Measurements from ENCODE around the gene SLC2A9. TPM values are rescaled to one million over a fixed set of nuclear protein-coding genes. Genes with fewer than 3 reads are reported as not detected.

The SLC2A9 gene
- total RNA-seq, 1 experiment from 2014 or later: 1.9 TPM

DNA sequence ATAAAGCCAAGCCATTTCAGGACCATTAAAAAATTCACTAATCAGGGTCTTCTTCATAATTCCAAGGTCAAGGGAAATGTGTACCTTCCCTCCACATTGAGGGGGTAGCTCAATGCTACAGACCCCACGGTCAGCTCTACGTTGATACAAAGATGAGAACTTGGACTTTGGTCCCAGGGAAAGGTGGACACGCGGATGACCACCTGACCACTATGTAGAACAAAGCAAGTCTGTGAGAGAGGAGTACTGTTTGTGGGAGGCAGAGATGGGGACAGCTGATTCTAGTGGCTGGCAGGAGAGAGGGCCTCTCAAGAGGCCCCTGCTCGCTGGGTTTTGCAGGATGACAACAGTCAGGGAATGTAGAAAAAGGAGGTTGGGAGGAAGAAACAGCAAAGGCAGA, 58.0 kb downstream of the SLC2A9 start:
- DNase-seq (ENCODE audit: low spot score): no peak

DNA sequence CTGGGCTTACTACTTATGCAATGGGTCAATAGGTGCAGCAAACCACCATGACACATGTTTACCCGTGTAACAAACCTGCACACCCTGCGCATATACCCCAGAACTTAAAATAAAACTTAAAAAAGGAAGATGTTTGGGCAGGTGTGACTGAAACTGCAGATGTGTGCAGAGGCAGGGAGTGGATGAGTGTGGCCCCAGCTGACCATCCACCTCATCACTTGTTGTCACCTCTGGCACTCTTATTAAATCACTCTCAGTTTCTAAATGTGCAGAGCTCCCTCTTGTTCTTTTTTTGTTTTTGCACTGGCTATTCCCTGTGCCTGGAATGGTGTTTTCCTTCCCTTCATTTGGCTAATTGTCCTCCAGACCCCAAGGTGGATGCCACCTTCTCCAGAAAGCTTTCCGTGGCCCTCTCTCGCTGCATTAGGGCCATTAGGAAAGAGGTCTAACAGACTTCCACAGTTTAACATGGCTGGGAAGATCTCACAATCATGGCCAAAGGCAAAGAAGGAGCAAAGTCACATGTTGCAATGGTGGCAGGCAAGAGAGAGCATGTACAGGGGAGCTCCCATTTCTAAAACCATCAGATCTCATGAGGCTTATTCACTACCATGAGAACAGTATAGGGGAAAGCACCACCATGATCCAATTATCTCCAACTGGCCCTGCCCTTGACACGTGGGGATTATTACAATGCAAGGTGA, 58.5 kb downstream of the SLC2A9 start:
- no peak for DNase-seq (ENCODE audit: low spot score)

DNA sequence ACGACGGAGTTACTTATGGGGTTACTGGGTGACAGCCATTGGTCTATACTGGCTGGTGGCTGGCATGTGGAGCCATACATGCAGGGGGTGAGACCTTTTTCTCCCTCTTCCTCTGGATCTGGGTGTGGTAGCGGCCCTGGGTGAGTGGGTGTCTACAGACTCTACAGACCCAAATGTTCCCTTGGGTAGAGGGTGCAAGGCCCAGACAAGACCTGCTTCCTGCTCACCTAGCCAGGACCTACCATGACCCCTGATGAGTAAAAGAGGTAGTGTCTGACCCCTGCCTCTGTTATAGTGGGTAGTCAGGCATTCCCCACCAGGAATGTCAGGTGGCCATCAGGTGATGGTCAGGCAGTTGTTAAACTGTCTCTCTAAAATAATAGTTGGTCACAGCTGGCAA, 66.8 kb downstream of the SLC2A9 start:
- DNase-seq (ENCODE audit: low spot score): no peak

DNA sequence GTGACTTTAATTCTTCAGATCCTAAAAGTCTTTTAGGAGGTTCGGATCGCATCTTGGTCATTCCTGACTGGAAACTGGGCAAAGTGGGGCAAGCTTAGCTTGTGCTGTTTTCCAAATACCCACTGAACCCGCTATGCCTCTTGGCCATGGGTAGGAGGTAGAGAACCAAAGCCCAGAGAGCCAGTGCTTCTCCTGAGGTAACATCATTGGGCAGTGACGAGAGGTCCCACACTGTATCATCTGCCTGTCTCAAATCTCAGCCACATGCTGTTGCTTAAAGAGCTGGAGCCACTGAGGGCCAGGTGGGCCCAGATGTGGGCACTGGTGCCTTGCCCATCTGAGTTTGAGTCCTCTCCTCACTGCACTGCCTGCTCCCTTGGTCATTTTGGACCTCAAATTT, 68.2 kb downstream of the SLC2A9 start:
- no peak for DNase-seq (ENCODE audit: low spot score)

DNA sequence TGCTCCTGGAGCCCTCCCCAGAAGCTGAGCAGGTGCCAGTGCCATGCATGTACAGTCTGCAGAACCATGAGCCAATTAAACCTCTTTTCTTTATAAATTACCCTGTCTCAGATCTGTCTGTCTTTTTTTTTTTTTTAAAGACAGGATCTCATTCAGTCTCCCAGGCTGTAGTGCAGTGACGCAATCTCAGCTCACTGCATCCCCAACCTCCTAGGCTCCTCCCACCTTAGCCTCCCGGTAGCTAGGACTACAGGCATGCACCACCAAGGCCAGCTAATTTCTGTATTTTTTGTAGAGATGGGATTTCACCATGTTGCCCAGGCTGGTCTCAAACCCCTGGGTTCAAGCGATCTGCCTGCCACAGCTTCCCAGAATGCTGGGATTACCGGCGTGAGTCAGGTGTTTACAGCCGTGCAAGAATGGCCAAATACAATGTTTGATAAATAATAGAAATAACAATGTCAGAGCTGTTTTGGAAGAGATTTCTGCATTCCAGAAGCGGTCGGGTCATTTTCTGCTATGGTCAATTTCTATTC, 68.8 kb downstream of the SLC2A9 start:
- DNase-seq (ENCODE audit: low spot score): no peak

DNA sequence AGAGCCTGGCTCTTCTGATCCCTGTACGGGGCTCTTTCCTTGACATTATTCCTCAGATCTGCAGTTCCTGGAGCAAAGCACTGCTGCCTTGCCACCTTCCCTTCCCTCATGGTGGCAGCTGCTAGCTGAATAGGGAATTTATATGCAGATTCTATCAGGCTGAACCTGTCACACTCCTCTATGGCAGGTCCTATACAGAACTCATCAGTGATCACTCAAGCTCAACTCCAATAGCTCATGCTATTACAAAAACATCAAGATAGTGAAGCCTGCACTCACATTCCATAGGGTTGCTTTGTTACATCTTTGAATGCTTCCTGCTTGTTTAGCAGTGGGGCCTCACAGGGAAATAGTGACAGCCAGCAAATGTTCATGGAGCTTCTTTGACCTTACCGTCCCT, 71.7 kb downstream of the SLC2A9 start:
- no peak for DNase-seq (ENCODE audit: low spot score)

DNA sequence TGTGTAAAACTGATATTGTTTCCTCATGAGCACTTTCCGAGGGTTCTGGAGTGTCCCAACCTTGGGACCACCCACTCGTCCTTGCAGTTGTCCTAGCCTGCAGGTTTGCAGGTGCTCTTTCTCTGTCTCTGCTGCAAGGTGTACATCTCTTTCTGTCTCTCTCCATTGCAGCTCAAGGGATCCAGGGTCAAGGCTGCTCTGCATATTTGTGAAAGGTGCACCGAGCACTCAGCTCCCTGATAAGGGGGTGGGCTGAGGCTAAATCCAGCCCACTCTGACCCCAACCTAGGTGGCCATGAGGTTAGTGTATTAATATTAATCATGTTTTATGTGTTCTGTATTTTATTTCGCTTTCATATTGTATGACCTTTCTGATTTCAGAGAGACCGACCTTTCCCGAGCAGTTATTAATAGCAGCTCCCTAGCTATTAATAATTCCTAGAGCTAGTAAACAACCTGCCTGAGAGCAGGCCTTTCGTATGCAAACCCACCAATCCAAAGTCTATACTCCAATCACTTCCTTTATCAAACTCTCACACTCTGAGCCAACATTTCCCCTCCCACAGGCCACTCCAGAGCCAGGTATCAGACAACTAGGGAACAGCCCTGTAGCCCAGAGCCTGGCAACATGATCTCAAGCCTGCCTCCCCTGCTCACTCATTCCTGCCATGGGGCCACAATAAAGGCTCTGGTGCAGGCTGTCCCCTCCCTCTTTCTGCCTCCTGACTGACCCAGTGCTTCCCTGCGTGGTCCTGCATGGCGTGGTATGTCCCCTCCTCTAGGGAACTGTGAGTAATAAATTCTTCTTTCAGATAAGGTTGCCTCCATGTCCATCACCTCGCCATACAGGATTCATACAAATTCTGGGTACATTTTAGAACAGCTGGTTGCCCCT, 73.9 kb downstream of the SLC2A9 start:
- no peak for DNase-seq (ENCODE audit: low spot score)

DNA sequence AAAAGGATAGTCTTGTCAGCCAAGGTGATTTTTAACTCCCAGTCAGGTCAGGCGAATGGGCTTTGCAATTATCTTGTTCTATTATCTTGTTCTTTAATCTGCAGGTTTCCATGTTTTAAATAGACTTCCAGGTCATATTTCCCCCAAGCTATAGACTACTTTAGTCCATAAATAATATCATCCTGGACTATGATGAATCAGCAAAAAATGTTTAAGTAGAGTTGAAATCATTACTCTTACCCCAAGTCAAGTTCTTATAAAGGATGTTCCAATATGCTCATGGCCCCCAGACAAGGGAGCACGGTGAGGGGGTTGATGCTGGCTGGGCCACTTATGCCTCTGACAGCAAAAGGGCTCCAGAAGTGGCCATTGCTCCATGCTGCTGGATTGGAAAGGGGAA, 75.1 kb downstream of the SLC2A9 start:
- DNase-seq (ENCODE audit: low spot score): no peak

DNA sequence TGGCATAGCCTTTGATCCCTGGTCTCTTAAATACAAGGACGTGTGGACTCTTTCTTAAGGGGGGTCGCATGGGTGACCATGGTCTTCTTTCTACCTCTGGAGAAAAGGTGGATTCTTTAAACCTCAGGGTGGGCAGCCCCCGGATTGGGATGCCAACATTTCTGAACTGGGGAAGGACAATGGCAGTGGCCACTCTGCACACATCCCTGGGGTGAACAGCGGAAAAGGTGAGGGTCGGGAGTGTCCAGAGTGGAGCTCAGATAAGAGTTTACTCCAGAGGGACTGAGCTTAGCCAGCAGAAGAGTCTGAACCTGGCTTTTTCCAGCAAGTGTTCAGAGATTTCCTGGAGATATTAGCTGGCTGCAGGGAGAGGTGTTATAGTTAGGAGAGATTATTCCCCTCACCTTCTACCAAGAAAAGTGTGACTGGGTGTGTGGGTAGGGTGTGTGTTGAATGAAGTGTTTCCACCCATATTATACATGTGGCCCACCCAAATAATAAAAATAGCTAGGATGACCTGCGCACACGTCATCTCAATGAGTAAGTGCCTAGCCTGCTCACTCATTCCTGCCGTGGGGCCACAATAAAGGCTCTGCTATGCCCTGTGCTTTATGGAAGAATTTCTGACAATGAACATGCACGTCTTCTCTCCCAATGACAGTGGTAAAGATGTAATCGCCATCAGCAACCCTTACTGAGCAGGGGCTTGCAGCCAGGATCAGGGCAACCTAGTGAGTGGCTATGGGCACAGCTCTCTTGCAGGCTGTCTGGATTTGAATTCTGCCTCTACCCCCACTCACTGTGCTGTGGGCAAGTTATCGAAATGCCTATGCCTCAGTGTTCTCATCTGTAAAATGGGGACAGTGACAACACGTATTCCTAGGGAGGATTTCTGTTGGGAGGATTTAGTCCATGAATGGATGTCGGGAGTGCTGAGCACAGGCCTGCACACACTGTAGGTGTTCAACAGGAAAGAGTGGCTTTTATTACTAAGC, 76.6 kb downstream of the SLC2A9 start:
- DNase-seq (ENCODE audit: low spot score): no peak

DNA sequence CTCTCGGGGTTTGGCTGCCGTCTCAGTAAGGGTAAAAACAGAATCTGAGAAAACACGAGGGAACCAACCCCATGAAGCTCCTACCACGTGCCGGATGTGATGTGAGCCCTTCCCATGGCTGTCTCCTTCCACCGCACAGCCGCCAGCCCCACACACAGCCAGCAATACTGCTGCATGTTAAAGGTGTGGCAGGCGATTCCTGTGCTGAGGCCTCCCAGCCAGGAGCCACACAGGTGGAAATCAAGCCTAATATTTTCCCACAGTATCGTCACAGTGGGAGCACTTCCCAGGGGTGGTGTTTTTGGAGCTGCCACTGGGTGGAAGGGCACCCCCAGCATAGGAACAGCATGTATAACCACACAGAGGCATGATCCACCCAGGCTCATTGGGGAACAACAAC, 77.5 kb downstream of the SLC2A9 start:
- DNase-seq (ENCODE audit: low spot score): no peak

DNA sequence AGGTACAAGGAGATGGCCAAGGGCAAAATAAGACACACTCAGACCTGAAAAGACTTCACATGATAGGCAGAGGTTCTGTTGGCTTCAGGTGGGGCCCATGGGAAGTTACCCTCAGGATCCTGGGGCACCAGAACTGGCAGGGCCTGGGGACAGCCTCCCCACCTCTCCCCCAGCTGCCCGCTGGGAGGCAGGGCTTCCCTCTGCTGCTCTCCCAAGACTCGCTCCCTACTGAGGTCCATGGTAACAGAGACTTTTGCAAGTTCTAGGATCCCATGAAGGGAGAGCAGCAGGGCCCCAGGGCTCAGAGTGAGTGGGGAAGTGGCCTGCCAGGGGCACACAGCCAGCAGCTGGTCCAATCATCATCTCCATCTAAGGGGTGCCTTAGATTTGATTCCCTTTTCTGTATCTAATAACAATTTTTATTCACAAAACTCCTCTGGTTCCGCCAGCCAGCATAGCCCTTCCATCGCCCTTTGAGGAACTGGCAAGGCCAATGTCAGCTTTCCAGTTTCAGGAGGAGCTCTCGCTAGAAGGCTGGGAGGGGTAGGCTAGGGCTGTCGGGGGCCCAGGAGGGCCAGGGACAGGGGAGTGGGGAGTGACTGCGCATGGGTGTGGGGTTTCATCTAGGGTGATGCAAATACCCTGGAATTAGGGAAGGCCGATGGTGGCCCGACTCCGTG, 78.2 kb downstream of the SLC2A9 start:
- no peak for DNase-seq (ENCODE audit: low spot score)

DNA sequence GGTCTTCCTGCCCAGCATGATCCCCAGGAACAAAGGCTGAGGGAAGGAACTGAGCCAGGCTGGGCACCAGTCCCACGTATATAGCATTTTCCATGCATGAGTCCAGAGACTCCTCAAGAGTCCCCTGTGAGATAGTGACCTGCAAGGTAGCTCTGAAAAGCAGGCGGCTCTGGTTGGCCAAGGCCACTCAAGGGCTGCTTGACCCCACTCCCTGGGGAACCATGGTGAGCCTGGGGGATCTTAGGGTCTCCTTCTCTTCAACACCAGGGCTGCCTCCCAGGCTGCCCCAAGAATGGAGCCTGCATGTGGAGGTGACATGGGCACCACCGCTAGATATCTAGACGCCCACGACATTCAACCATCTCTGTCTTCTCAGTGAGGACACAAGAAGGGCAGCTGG, 79.2 kb downstream of the SLC2A9 start:
- DNase-seq (ENCODE audit: low spot score): no peak

DNA sequence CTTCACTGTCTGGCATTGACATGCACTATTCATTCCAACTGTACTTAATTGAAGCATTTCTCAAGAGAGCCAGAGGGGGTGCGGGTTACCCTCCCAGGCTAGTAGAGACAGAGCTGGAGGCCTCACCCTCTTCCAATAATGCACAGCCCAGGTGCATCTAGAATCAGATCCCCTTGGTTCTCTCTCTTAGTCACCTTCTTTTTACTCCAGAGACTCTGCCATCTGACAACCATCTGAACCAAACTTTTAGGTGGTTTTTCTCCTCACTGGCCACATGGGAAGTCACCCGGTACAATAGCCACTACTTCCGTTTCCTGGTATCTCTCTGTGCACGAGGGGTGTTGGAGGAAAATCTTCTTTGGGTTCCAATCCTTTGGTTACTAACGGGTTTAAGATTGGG, 81.3 kb downstream of the SLC2A9 start:
- DNase-seq (ENCODE audit: low spot score): no peak

DNA sequence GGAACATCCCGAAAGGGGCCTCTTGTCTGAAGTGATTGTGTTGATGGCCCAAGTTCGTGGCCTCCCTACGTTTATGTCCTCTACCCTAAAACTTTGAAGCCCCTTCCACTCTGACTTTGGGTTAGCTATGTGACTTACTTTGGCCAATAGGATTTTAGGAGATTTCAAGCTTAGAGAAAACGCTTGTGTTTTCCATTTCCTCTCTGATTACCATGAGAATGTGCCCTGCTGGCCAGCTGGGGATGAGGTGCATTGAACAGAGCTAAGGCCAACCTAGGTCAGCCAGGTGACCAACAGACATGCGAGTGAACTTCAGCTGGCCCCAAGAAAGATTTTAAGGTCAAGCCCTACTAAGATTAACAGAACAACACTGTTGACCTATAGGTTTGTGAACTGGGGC, 82.4 kb downstream of the SLC2A9 start:
- no peak for DNase-seq (ENCODE audit: low spot score)

DNA sequence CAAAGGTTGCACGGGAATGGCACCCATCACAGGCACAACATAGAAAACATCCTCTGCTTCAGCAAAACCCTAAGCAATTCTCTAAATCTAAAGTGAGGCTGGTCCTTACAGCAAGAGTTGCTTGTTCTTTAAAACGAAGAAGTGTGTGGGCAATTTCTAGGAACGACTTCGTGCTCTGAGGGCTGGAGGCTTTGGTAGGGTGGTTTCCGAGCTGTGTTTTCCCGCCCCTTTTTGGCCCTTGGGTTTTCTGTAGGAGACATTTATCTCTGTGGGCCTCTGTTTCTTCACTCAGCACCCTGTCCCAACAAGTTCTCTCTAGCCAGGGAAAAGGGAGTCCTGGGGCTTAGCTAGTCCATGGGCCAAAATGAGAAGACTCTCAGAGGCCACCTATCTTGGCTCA, 84.2 kb downstream of the SLC2A9 start:
- DNase-seq (ENCODE audit: low spot score): no peak

DNA sequence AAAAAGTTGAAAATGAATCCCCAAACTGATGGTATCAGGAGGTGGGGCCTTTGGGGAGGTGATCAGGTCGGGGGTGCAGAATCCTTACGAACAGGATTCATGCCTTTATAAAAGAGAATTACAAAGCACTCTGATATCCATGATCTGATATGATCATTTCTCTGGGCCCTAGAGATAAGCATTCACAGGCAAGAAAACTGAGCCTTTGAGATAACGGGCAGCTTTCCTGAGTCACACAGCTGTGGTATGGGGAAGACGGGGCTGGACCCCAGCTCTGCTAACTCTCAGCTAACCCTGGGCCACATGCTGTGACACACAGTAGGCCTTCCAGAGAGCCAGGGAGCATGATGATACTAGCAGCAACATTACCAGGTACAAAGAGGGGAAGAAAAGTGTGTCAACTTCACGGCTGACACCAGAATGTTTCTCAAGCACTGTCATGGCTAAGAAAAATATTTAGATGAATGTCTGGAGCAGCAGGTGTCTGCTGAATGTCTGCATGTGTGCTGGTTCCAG, 85.1 kb downstream of the SLC2A9 start:
- no peak for DNase-seq (ENCODE audit: low spot score)

DNA sequence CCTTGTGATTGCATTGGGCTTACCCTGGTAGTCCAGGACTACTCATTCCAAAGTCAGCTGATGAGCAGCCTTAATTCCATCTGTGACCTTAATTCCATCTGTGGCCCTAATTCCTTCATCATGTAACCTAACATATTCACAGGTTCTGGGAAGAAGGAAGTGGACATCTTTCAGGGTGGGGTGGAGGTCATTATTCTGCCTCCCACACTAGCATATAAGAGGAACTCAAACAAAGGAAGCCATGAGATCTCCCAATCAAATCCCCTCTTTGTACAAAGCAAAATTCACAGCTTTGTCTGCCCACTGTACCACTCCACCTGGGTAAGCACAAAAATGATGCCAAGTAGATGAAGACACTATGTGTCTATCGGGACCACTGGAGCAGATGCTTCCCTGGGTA, 87.3 kb downstream of the SLC2A9 start:
- DNase-seq (ENCODE audit: low spot score): no peak

DNA sequence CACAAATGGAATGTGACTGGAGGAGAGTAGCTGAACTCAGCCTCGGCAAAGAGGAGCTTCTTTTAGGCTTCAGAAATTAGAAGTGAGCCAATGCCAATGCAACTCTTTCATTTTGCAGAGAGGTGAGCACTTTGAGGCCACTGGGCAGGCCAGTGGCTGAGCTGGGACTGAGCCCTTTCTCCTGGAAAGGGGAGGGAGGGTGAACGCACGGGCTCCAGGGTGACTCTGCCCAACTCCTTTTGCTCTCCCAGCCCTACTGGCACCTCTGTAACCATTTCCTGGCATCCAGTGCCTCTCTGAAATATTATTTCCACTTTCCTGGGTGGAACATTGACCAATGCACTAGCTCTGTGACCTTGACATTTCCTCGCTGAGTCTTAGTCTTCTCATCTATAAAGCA, 88.1 kb downstream of the SLC2A9 start:
- no peak for DNase-seq (ENCODE audit: low spot score)

DNA sequence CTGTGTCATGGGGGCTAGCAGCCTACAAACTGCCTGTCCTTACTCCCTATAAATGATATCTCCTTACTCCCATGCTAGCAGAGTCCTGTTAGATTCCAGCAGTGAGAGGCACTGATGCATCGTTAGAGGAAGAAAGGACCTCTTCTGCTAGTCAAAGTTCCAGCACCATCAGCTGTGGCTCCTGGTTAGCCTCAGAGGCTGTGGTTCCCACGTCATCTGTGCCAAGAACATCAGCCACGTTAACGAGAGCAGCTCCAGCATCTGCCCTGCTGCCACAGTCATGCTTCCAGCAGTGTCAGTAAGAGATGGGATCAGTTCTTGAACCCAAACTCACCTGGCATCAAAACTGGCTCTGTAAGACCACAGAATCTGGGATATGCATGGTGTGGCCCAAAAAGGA, 88.5 kb downstream of the SLC2A9 start:
- no peak for DNase-seq (ENCODE audit: low spot score)

DNA sequence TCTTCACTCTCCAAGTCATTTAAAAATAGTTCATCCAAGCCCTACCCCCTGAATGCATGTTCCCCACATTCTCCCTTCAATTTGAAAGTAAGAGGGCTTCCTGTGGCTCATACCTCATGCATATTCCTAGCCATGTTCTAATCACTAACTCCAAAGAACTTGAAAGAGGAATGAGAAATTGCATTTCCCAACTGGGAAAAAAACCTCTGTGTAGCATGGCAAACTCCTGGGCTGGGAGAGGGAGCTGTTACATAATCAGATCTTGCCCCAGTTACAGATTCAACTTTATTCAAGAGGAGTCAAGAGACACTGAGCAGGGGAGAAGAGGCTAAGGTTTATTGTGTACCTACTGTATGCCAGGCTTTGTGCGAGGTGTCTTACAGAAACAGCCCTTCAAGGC, 90.2 kb downstream of the SLC2A9 start:
- no peak for DNase-seq (ENCODE audit: low spot score)

DNA sequence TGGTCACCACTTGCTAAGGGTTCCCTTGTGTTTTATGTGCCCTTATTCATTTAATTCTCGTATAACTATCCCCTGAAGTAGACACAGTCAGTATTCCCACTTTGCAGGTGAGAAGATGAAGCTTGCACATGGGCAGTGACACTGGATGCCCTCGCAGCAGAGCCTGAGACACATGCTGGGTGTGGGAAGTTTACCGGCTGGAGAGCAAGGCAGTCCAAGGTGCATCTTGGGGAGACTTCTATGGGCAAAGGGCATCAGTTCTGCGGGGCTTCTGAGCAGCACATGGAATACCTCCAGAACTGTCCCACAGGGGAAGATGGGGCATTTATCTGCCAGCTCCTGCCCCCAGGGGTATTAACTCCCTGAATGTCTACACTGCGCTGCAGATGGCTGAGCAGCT, 92.2 kb downstream of the SLC2A9 start:
- no peak for DNase-seq (ENCODE audit: low spot score)

All from HT-29 (cell line).